Activated T-cell treated with anti-CD3 and anti-CD28 coated beads, Interleukin-2, amount 50 U/mL, for 1 hour (primary cell): ENCODE results near the gene RPRML.
A peak's percentile ranks its signal among the peaks of the same experiment; 100 is the strongest.
"Not testable (repeated sequence)": the region's sequence is repeated elsewhere in the genome, so short reads cannot be mapped to it uniquely, and the experiment has no call there.

Experiments used
- DNase-seq: peaks from one replicate; pipeline ENCODE4 v3.0.0-alpha.2; 2020

Gene RPRML

DNA sequence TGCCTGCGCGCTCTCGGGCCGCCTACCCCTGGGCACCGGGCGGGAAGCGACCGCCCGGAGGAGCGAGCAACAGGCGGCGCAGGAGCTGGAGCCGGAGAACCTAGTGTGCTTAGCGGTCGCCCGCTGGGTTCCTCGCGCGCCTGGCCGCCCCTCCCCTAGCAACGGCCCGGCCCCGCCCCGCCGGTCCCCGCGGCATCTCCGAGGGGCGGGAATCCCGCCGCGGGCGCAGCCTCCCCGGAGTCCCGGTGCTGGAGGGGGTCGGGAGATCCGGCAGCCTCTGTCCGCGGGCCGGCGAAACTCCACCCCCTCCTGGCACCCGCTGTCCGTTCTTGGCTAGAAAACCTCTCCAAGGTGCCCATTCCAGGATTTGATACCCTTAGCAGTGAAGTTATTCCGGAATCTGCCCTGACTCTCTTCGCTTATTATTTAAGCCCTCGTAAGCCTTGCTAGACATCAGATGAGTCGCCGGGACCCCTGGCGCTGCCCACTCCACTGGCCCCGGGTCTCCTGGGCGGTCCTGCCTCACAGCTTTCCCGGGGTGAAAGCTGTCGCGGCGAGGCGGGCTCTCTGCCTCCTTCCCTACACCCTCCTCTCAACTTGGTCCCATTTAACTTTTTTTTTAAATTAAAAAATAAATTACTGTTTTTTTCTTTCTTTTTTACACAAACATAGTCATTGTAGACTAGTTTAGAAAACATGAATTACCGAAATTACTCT, at the start of gene RPRML:
RPRML (minus strand) TSS at position 107 of the 717 bp plus-strand sequence. CDS start 246 bp downstream, outside the sequence.
- DNase-seq, result peak; percentile 34

DNA sequence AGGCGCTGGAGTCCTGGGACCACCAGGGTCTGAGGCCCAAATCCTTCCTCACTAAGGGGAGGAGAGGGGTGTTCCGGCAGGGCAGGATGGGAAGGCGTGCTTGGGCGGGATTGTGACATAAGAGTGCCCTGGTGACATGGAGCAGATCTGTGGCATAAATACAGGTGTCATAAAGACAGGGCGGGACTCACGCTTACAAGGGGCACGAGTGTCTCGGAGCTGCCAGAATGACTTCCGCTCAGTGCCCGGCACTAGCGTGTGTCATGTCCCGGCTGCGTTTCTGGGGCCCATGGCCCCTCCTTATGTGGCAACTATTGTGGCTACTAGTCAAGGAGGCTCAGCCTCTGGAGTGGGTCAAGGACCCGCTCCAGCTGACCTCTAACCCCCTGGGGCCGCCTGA, 37.9 kb upstream of the RPRML start:
- DNase-seq, result not testable (repeated sequence)

DNA sequence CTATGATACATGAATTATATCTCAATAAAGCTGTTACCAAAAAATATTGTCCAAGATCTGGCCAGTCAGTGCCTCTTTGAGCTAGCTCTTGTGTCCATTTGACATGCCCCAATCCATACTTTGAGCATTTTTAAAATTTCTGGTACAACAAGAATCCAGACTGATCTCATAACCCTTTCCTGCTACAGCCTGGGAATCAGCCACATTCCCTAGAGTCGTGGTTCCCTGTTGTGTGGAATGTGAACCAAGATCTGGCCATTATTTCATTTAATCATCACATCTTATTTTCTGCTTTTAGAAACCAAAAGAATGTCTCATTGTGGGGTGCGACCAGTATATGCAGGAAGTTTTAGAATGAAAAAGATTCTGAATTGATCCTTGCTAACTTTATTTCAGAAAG, 34.3 kb upstream of the RPRML start:
- DNase-seq, result no peak

- no peak for DNase-seq
These were observed 33.4 kb upstream of the RPRML start for GRCh38 chr17:47012457-47012856.

DNA sequence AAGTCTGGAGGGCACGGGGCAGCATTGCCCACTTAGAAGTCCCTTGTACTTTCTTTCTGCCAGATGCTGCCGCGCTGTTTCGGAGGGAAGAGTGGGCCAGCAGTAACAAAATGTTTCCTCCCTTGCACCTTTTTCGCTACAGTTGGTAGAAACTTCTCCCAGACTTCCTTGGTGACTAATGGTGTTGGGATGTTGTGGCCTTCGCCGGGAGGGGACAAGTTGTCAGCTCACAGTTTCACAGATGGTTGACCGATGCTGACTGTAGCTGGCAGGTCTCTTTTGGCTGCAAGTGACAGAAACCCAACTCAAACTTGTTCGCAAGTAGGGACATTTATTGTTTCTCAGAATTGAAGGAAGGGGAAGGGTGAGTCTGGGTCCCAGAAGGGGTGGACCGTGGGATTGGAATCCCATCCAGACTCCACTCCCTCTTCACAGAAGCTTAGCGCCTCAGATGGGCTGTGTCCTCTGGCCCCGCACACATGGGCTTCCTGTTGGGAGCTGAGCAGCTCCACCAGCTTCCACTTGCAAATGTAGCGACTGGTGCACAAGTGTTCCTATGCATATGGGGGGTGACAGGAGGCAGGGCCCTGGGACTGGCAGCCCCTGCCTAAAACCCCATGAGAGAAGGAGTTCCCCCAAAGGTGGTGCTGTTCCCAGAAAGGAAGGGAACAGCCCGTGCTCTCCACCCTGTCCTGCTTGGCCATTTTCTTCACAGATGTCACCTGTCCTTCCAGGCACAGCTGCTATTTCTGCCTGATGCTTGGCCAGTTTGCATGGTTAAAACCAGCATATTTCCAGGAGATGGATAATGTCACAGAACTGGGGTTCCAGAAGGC, 30.9 kb upstream of the RPRML start:
- DNase-seq, result no peak

GRCh38 chr17:47004906-47005305, 25.9 kb upstream of the RPRML start:
- no peak for DNase-seq

GRCh38 chr17:47003864-47004263, 24.8 kb upstream of the RPRML start:
- not testable (repeated sequence) for DNase-seq

GRCh38 chr17:46995841-46996571, 17.0 kb upstream of the RPRML start:
- no peak for DNase-seq

- DNase-seq, result no peak
These were observed 15.9 kb upstream of the RPRML start for GRCh38 chr17:46994993-46995392.

DNA sequence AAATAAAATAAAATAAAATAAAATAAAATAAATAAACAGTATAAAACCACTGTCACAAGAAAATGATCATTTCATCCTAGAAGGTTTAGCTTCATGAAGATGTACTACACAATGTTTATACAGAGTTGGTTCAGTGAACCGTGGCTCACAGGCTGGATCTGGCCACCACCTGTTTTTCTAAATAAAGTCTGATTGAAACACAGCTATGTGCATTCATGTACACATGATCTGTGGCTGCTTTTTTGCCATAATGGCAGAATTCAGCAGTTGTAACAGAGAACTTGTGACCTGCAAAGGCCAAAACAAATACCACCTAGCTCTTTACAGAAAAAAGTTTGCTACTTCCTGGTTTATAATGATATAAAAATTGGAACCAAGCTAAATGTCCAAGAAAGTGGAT, 12.6 kb upstream of the RPRML start:
- no peak for DNase-seq

DNA sequence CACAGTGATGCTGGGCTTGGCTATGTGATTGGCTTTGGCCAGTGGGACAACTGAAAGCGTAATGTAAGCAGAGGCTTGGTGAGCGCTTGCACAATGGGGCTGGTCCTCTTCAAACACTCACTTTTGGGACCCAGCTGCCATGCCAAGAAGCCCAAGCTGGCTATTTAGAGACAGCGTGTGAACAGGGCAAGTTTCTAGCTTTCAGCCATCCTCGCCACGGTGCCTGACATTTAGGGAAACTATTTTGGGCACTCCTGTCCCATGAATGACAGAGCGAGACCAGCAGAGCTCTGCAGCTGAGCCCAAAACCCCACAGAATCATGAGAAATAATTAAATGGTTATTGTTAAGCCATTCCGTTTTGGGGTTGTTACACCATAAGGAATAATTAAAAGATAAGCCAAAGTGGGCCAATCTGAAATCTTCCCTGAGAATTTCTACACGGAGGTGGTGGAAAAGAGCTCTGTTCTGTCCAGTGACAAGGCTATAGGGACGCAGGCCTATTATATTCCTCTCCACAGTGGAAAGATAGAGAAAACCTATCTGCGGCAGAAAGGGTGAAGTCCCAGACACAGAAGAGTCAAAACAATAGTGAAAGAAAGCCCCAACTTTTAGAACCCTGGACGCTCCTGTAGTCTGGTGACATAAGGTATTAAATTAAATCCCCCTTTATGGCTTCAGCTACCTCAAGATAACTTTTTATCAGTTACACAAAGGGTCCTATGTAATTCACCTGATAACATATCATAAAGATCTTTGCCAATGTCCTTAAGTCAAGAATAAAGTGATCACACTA, 10.8 kb upstream of the RPRML start:
- no peak for DNase-seq

DNA sequence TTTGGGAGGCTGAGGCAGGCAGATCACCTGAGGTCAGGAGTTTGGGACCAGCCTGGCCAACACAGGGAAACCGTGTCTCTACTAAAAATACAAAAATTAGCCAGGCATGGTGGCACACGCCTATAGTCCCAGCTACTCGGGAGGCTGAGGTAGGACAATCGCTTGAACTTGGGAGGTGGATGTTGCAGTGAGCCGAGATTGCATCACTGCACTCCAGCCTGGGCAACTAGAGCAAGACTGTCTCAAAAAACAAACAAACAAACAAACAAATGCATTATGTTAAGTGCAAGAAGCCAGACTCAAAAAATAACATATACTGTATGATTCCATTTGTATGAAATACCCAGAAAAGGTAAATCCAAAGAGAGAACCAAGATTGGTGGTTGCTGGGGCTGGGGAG, 8.9 kb upstream of the RPRML start:
- not testable (repeated sequence) for DNase-seq

GRCh38 chr17:46986366-46986765, 7.3 kb upstream of the RPRML start:
- DNase-seq, result no peak

DNA sequence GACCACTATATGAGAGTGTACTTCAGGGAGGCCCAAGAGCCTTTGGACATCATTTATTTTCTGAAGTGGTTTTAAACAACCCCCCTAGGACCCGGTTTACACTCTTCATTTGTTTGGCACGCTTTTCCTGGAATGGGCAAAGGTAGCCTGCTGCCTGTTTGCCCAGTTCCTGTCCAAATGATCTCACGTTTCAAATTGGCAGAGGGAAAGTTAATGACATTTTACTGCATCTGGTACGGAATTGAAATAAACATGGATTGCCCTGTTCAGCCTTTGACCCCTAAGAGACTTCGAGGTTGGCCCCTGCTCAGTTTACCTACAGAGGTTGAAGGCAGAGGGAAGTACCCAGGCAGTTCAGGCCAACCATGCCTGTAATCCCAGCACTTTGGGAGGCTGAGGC, 5.8 kb upstream of the RPRML start:
- DNase-seq, result no peak

- DNase-seq, result no peak
These were observed 5.3 kb upstream of the RPRML start for GRCh38 chr17:46984341-46984740.

DNA sequence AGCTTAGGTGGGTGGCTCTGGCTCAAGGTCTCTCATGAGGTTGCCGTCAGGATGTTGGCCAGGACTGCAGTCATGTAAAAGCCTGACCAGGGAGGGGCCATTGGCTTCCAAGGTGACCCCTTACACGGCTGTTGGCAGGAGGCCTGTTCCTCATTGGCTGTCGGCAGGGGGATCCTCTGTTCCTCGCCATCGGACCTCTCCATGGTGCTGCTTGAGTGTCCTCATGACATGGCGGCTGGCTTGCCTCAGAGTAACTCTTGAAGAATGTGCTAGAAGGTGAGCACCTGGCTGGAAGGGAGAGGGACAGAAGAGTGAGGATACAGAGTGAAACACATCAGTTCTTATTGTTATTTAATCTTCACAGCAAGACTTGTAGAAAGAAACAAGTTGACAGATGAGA, 4.7 kb upstream of the RPRML start:
- no peak for DNase-seq

DNA sequence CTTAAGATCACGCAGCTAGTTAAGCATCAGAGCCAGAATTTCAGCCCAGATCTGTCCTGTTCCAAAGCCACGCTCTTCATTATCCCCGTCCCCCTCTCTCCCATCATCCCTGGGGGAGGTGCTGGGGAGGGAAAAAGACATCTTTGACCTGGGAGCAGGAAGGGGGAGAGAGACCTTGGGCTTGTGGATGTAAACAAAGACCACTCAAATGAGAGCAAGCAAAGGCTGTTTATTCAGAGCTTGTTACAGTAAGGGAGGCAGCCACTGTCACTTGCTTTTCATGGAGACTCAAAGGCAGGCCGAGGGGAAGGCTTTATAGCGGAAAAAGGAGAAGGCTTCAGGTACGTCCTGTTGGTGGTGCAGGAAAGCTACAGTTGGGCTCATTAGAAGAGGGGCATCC, 3.5 kb upstream of the RPRML start:
- DNase-seq, result no peak

DNA sequence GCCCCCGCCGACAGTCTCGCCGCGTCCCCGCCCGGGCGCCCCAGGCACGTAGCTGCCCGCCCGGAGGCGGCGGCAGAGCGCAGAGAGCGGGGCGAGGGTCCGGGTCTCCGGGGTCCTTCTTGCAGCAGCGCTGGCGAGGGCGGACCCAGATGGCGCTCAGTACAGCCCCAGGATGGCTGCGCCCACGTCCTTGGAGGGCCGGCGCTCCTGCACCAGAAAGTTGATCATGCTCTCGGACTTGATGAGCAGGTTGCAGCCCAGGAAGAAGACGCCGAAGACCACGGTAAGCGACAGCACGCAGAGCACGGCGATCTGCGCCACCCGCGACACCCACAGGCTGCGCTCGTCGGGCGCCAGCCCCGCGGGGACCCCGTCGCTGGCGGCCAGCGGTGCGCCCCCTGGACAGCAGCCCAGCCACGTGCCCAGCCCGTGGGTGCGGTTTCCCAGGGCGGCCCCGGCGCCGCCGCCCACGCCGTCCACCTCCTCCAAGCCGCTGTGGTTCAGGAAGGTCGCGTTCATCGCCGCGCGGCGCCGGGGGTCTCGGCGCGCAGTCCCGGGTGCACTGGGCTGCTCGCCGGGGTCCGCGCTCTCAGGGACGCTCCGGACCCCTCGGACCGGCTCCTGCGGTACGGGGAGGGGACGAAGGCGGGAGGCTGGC, 435 bp downstream of the RPRML start:
- DNase-seq, result peak; percentile 22

DNA sequence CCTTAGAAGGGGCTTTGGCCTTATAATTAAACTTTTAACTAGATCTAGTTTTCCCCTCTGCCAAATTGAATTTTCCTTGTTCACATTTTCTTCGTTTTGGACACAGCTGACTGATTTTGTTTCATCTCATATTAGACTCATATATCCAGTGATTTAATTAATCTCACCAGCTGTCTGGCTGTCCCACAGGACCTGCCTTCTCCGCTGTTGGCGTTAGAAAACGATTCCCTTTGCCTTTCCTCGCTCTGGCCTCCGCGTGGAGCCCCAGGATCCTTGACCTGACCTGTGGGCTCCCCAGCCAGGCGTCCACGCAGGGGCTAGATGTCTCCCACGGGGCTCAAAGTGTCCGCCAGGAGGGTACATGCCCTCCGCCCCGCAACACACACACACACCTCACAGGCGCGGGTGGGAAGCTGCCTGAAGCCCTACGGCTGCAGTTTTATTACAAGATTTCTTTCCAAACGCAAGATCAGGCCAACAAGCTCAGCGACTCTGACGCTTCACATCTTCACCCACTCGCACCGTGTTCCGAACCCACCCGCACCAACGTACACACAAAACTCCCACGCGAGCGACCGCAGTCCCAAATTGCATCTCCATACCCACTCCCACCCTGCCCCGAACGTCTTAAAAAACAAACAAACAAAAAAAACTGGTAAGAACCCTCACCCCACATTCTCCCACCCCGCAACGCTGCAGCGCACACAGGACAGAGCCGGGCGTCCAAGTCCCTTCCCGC, 1.1 kb downstream of the RPRML start:
- DNase-seq, result no peak

DNA sequence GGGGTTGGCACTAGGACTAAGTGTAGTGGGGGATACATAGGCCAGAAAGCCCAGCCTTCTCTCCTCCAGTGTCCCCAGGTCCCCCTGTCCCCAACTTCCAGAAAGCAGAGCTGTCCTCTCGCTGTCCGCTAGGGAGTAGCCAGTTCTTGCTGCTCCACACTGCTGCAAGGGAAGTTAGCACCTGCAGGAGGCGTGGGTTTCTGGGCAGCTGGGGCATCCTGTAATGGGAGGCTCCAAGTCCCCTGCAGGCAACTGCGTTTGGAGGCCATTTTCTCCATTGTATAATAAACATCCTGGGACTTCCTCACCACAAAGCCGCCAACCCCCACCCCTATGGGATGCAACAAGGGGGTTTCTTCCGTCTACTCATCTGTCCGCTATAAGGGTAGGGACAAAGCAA, 1.7 kb downstream of the RPRML start:
- DNase-seq, result no peak

GRCh38 chr17:46976626-46977270, 2.3 kb downstream of the RPRML start:
- no peak for DNase-seq
